Esophagus muscularis mucosa (tissue), 4 donors: ENCODE data around the gene DNHD1.

Experiments
- EP300 ChIP-seq: sonication (generic); formaldehyde crosslinking; IDR thresholded peaks from one replicate; pipeline ENCODE4 v1.6.1; 2017; ENCODE audit warnings: antibody characterized with exemption
- POLR2A ChIP-seq: fragments of 450-650 bp; IDR thresholded peaks from one replicate; pipeline ENCODE4 v1.6.1; 2017; ENCODE audit warnings: antibody characterized with exemption, moderate library complexity, mild to moderate bottlenecking, low read depth
- POLR2AphosphoS5 ChIP-seq, 2 donors: sonication (generic); formaldehyde crosslinking; IDR thresholded peaks; one replicate each; pipeline ENCODE4 v1.6.1; 2017; ENCODE audit warnings: antibody characterized with exemption in 2 of 2
- TF ChIP-seq, protein P1 (sequence below), 3 experiments: fragments of 200-600 bp in 2 of 3; fragments of 450-650 bp in 1 of 3; sonication (generic) in 2 of 3; IDR thresholded peaks; one replicate each; pipeline ENCODE4 v1.5.1; 2017 to 2019; ENCODE audit warnings: antibody characterized with exemption in 3 of 3, mild to moderate bottlenecking in 2 of 3, moderate library complexity in 1 of 3

DNA sequence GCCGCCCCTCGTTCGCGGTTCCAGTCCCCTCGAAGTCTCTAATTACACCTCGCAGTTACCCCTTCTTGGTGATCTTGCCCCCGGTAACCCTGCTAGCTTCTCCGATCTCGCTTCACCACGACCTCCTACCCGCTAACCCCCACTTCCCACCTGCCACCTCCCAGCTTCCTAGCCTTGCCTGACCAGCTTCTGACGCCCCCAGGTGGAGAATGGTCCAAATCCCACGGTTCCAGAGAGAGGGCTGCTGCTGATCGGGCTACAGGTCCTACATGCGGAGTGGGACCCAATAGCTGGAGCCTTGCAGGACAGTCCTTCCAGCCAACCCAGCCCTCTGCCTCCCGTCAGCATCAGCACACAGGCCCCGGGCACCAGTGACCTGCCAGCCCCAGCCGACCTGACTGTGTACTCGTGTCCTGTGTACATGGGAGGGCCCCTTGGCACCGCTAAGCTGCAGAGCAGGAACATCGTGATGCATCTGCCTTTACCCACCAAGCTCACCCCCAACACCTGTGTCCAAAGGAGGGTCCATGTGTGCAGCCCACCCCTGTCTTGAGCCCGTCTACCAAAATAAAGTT is 74.4 kb downstream of the DNHD1 start:
- TF ChIP-seq EP300 (no peak), POLR2A (no peak), POLR2AphosphoS5 (IDR thresholded peaks at IDR 0.05) (no peak)
- TF ChIP-seq, protein P1, sequence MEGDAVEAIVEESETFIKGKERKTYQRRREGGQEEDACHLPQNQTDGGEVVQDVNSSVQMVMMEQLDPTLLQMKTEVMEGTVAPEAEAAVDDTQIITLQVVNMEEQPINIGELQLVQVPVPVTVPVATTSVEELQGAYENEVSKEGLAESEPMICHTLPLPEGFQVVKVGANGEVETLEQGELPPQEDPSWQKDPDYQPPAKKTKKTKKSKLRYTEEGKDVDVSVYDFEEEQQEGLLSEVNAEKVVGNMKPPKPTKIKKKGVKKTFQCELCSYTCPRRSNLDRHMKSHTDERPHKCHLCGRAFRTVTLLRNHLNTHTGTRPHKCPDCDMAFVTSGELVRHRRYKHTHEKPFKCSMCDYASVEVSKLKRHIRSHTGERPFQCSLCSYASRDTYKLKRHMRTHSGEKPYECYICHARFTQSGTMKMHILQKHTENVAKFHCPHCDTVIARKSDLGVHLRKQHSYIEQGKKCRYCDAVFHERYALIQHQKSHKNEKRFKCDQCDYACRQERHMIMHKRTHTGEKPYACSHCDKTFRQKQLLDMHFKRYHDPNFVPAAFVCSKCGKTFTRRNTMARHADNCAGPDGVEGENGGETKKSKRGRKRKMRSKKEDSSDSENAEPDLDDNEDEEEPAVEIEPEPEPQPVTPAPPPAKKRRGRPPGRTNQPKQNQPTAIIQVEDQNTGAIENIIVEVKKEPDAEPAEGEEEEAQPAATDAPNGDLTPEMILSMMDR (IDR thresholded peaks at IDR 0.05): no peak
